ENCODE measurements around the gene NRXN3. TPM values are rescaled to one million over a fixed set of nuclear protein-coding genes. Genes with fewer than 3 reads are reported as not detected.

The NRXN3 gene
- total RNA-seq, 1 experiment from 2014 or later, result 1.1 TPM

- Histone ChIP-seq H2AFZ (ENCODE audit: low read length) (no peak overlapping the region), H3K36me3 (ENCODE audit: low read depth, low read length) (no peaks in the 10 kb centered on the region), H3K79me2 (ENCODE audit: low read length) (no peaks in the 10 kb centered on the region), H3K9me3 (ENCODE audit: low read length) (peaks cover 2% of the 10 kb centered on the region; the same call in 1 of the 2 replicates), H3K4me2 (ENCODE audit: low read length) (no peak overlapping the region), H4K20me1 (ENCODE audit: low read length) (no peaks in the 10 kb centered on the region), H3K4me3 (ENCODE audit: low read length) (no peak overlapping the region), H3K4me1 (ENCODE audit: insufficient read depth, low read length) (no peaks in the 10 kb centered on the region), H3K27me3 (ENCODE audit: low read length) (no peaks in the 10 kb centered on the region), H3F3A (ENCODE audit: low read length, unreplicated experiment) (no peaks in the 10 kb centered on the region), H3K27ac (ENCODE audit: low read length) (no peak overlapping the region), H3K9me2 (replicated peaks; ENCODE audit: low read length) (no peaks in the 10 kb centered on the region), H3K9ac (ENCODE audit: low read length) (no peak overlapping the region)
- intact Hi-C loops (cut with micrococcal nuclease), result no loop called here
- DNase-seq (no peak), ATAC-seq (no peak)
- ChIA-PET CTCF (no interaction called here), POLR2A (ENCODE audit: unreplicated experiment) (no interaction called here)
- TF ChIP-seq EZH2 (IDR thresholded peaks at IDR 0.05; ENCODE audit: low read length, unreplicated experiment) (no peak), EZH2phosphoT487 (IDR thresholded peaks at IDR 0.05; ENCODE audit: borderline replicate concordance, low read length) (no peak), CTCF (conservative IDR thresholded peaks at IDR 0.05; ENCODE audit: low read depth, low read length) (no peak)
- no TSS peak for BruUV-seq (replicated peaks)
Observed at GRCh38 chr14:79639613-79640012, 1469.4 kb downstream of the NRXN3 start.

DNA sequence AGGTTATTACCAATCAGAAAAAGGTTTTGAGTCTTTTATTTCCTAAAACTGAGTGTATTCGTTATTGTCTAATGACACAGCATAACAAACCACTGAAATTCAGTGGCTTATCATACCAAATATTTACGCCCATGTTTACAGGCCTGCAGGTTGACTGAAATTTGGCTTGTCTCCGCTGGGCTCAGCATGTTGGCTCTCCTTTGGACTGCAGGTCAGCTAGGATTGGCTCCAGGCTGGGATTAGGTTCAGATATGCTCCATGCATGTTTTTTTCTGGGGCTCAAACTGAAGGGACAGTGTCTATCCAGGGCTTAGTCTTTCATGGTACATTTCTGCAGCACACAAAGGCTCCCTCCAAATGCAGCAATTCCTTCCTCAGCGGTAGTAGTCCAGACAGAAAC, 1471.2 kb downstream of the NRXN3 start:
- no peak overlapping the region for H3K9ac ChIP-seq (ENCODE audit: low read length)
- ATAC-seq (no peak), DNase-seq (no peak)
- no peak overlapping the region for H3K27ac ChIP-seq (ENCODE audit: low read length)
- ChIA-PET POLR2A (ENCODE audit: unreplicated experiment) (no interaction called here), CTCF (no interaction called here)
- H3K4me2 ChIP-seq (ENCODE audit: low read length), result no peak overlapping the region
- H4K20me1 ChIP-seq (ENCODE audit: low read length), result no peaks in the 10 kb centered on the region
- BruUV-seq (replicated peaks), result no TSS peak
- no peaks in the 10 kb centered on the region for H3K79me2 ChIP-seq (ENCODE audit: low read length)
- H3K9me2 ChIP-seq (replicated peaks; ENCODE audit: low read length), result no peaks in the 10 kb centered on the region
- H3K9me3 ChIP-seq (ENCODE audit: low read length), result no peaks in the 10 kb centered on the region
- no peaks in the 10 kb centered on the region for H3K27me3 ChIP-seq (ENCODE audit: low read length)
- no peaks in the 10 kb centered on the region for H3F3A ChIP-seq (ENCODE audit: low read length, unreplicated experiment)
- no peaks in the 10 kb centered on the region for H3K36me3 ChIP-seq (ENCODE audit: low read depth, low read length)
- TF ChIP-seq EZH2phosphoT487 (IDR thresholded peaks at IDR 0.05; ENCODE audit: borderline replicate concordance, low read length) (no peak), EZH2 (IDR thresholded peaks at IDR 0.05; ENCODE audit: low read length, unreplicated experiment) (no peak), CTCF (conservative IDR thresholded peaks at IDR 0.05; ENCODE audit: low read depth, low read length) (no peak)
- H3K4me1 ChIP-seq (ENCODE audit: insufficient read depth, low read length), result no peaks in the 10 kb centered on the region
- no peak overlapping the region for H2AFZ ChIP-seq (ENCODE audit: low read length)
- no peak overlapping the region for H3K4me3 ChIP-seq (ENCODE audit: low read length)
- intact Hi-C loops (cut with micrococcal nuclease), result no loop called here

DNA sequence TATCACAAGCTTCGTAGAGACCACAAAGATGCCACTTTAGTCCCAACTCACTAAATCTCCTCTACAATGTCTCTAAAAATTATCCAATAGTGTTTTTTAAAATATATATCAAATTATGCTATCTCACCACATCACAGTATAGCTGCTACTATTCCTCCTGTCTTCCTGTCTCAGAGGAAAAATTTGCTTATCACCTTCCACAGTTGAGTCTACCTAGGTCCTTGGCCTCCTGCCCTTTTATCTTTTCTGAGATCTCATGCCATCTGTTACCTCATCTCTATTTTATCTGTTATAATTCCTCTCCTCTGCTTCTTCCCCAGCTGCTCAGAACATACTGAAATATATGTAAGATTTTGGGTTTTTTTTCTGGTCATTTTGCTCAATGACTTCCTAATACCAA, 1473.0 kb downstream of the NRXN3 start:
- Histone ChIP-seq H3K36me3 (ENCODE audit: low read depth, low read length) (no peaks in the 10 kb centered on the region), H3K9ac (ENCODE audit: low read length) (no peak overlapping the region), H3K27ac (ENCODE audit: low read length) (no peak overlapping the region), H4K20me1 (ENCODE audit: low read length) (no peaks in the 10 kb centered on the region), H2AFZ (ENCODE audit: low read length) (no peak overlapping the region), H3K4me2 (ENCODE audit: low read length) (no peak overlapping the region), H3K9me2 (replicated peaks; ENCODE audit: low read length) (no peaks in the 10 kb centered on the region), H3K4me1 (ENCODE audit: insufficient read depth, low read length) (no peaks in the 10 kb centered on the region), H3K4me3 (ENCODE audit: low read length) (no peak overlapping the region), H3F3A (ENCODE audit: low read length, unreplicated experiment) (no peaks in the 10 kb centered on the region), H3K27me3 (ENCODE audit: low read length) (no peaks in the 10 kb centered on the region), H3K79me2 (ENCODE audit: low read length) (no peaks in the 10 kb centered on the region), H3K9me3 (ENCODE audit: low read length) (no peaks in the 10 kb centered on the region)
- intact Hi-C loops (cut with micrococcal nuclease), result no loop called here
- no TSS peak for BruUV-seq (replicated peaks)
- ATAC-seq, result no peak
- ChIA-PET CTCF (no interaction called here), POLR2A (ENCODE audit: unreplicated experiment) (no interaction called here)
- TF ChIP-seq EZH2 (IDR thresholded peaks at IDR 0.05; ENCODE audit: low read length, unreplicated experiment) (no peak), EZH2phosphoT487 (IDR thresholded peaks at IDR 0.05; ENCODE audit: borderline replicate concordance, low read length) (no peak), CTCF (conservative IDR thresholded peaks at IDR 0.05; ENCODE audit: low read depth, low read length) (no peak)
- DNase-seq, result no peak
